ENCODE results near the gene SLC13A3.

DNA sequence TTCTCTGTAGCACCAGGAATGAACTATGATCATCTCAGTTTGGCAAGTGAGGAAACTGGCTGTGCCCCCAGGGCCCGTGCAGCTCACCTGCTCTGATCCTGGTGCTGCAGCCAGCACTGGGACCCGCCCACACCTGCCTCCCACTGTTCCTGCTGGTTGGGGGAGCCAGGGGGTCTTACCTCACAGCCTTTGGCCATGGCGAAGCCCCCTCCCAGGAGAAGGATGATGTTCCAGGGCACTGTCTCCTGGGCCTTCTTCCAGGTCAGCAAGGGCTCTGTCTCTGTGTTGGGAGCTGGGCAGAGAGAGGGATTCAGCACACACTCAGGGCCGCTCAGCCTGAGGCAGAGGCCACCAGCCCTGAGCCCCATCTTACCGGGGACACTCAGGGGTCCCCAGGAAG lies 75.9 kb downstream of the SLC13A3 start:
- TF ChIP-seq, protein P1, sequence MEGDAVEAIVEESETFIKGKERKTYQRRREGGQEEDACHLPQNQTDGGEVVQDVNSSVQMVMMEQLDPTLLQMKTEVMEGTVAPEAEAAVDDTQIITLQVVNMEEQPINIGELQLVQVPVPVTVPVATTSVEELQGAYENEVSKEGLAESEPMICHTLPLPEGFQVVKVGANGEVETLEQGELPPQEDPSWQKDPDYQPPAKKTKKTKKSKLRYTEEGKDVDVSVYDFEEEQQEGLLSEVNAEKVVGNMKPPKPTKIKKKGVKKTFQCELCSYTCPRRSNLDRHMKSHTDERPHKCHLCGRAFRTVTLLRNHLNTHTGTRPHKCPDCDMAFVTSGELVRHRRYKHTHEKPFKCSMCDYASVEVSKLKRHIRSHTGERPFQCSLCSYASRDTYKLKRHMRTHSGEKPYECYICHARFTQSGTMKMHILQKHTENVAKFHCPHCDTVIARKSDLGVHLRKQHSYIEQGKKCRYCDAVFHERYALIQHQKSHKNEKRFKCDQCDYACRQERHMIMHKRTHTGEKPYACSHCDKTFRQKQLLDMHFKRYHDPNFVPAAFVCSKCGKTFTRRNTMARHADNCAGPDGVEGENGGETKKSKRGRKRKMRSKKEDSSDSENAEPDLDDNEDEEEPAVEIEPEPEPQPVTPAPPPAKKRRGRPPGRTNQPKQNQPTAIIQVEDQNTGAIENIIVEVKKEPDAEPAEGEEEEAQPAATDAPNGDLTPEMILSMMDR (IDR thresholded peaks at IDR 0.05; ENCODE audit: insufficient read depth, low read length): no peak
- no peak for TF ChIP-seq POLR2AphosphoS5 (IDR thresholded peaks at IDR 0.05; ENCODE audit: low read depth)
- TF ChIP-seq, protein P2, sequence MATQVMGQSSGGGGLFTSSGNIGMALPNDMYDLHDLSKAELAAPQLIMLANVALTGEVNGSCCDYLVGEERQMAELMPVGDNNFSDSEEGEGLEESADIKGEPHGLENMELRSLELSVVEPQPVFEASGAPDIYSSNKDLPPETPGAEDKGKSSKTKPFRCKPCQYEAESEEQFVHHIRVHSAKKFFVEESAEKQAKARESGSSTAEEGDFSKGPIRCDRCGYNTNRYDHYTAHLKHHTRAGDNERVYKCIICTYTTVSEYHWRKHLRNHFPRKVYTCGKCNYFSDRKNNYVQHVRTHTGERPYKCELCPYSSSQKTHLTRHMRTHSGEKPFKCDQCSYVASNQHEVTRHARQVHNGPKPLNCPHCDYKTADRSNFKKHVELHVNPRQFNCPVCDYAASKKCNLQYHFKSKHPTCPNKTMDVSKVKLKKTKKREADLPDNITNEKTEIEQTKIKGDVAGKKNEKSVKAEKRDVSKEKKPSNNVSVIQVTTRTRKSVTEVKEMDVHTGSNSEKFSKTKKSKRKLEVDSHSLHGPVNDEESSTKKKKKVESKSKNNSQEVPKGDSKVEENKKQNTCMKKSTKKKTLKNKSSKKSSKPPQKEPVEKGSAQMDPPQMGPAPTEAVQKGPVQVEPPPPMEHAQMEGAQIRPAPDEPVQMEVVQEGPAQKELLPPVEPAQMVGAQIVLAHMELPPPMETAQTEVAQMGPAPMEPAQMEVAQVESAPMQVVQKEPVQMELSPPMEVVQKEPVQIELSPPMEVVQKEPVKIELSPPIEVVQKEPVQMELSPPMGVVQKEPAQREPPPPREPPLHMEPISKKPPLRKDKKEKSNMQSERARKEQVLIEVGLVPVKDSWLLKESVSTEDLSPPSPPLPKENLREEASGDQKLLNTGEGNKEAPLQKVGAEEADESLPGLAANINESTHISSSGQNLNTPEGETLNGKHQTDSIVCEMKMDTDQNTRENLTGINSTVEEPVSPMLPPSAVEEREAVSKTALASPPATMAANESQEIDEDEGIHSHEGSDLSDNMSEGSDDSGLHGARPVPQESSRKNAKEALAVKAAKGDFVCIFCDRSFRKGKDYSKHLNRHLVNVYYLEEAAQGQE (IDR thresholded peaks at IDR 0.05; ENCODE audit: insufficient replicate concordance, low read depth): no peak

Data from HL-60 (cell line).